ENCODE data around the gene DSCAM.

The DSCAM gene

GRCh38 chr21:40840401-40841125 is 6.4 kb downstream of the DSCAM start:
- DNase-seq (ENCODE audit: low read depth in 2 of 2), result no peak

GRCh38 chr21:40839521-40839920 is 7.4 kb downstream of the DSCAM start:
- DNase-seq (ENCODE audit: low read depth in 2 of 2), result no peak

GRCh38 chr21:40837456-40837855 is 9.5 kb downstream of the DSCAM start:
- no peak for DNase-seq (ENCODE audit: low read depth in 2 of 2)

- DNase-seq (ENCODE audit: low read depth in 2 of 2), result no peak
These were observed 11.7 kb downstream of the DSCAM start for GRCh38 chr21:40835184-40835694.

GRCh38 chr21:40833184-40833583 is 13.8 kb downstream of the DSCAM start:
- no peak for DNase-seq (ENCODE audit: low read depth in 2 of 2)

- no peak for DNase-seq (ENCODE audit: low read depth in 2 of 2)
These were observed 14.6 kb downstream of the DSCAM start for GRCh38 chr21:40832316-40832715.

- no peak for DNase-seq (ENCODE audit: low read depth in 2 of 2)
These were observed 16.1 kb downstream of the DSCAM start for GRCh38 chr21:40830836-40831235.

- no peak for DNase-seq (ENCODE audit: low read depth in 2 of 2)
These were observed 17.2 kb downstream of the DSCAM start for GRCh38 chr21:40829791-40830190.

- no peak for DNase-seq (ENCODE audit: low read depth in 2 of 2)
These were observed 17.6 kb downstream of the DSCAM start for GRCh38 chr21:40829308-40829707.

- DNase-seq (ENCODE audit: low read depth in 2 of 2), result no peak
These were observed 19.4 kb downstream of the DSCAM start for GRCh38 chr21:40827509-40827908.

GRCh38 chr21:40819071-40819900 is 27.7 kb downstream of the DSCAM start:
- no peak for DNase-seq (ENCODE audit: low read depth in 2 of 2)

- DNase-seq (ENCODE audit: low read depth in 2 of 2), result no peak
These were observed 33.0 kb downstream of the DSCAM start for GRCh38 chr21:40813918-40814317.

- no peak for DNase-seq (ENCODE audit: low read depth in 2 of 2)
These were observed 37.2 kb downstream of the DSCAM start for GRCh38 chr21:40809673-40810197.

- no peak for DNase-seq (ENCODE audit: low read depth in 2 of 2)
These were observed 43.9 kb downstream of the DSCAM start for GRCh38 chr21:40803101-40803500.

- DNase-seq (ENCODE audit: low read depth in 2 of 2), result no peak
These were observed 46.8 kb downstream of the DSCAM start for GRCh38 chr21:40800126-40800525.

- no peak for DNase-seq (ENCODE audit: low read depth in 2 of 2)
These were observed 49.1 kb downstream of the DSCAM start for GRCh38 chr21:40797891-40798290.

GRCh38 chr21:40797410-40797809 is 49.5 kb downstream of the DSCAM start:
- DNase-seq (ENCODE audit: low read depth in 2 of 2), result no peak

- DNase-seq (ENCODE audit: low read depth in 2 of 2), result no peak
These were observed 50.5 kb downstream of the DSCAM start for GRCh38 chr21:40796464-40796863.

- no peak for DNase-seq (ENCODE audit: low read depth in 2 of 2)
These were observed 51.6 kb downstream of the DSCAM start for GRCh38 chr21:40795313-40795712.

- no peak for DNase-seq (ENCODE audit: low read depth in 2 of 2)
These were observed 54.1 kb downstream of the DSCAM start for GRCh38 chr21:40792691-40793456.

GRCh38 chr21:40788635-40789034 is 58.3 kb downstream of the DSCAM start:
- no peak for DNase-seq (ENCODE audit: low read depth in 2 of 2)

- DNase-seq (ENCODE audit: low read depth in 2 of 2), result no peak
These were observed 63.6 kb downstream of the DSCAM start for GRCh38 chr21:40783404-40783803.
